Measurements from ENCODE around the gene GSTK1. TPM values are rescaled to one million over a fixed set of nuclear protein-coding genes. Genes with fewer than 3 reads are reported as not detected.

GSTK1 gene
- polyA plus RNA-seq, 1 donor (not counting 4 experiments of a cell fraction or from before 2014, with no cell fraction given), result 133 TPM

- Histone ChIP-seq H3K4me1 (ENCODE audit: control insufficient read depth, extremely low read depth, insufficient read depth, low read length) (peaks cover 7% of the 10 kb centered on the region), H3K4me2 (ENCODE audit: control insufficient read depth, extremely low read depth, insufficient read depth, low read depth, low read length) (no peak overlapping the region), H3K9me3 (ENCODE audit: control insufficient read depth, low read depth, low read length) (no peaks in the 10 kb centered on the region), H4K20me1 (ENCODE audit: control insufficient read depth, extremely low read depth, insufficient read depth, low read length) (no peaks in the 10 kb centered on the region), H3K36me3 (ENCODE audit: control insufficient read depth in 2 of 2, extremely low read depth in 1 of 2, insufficient read depth in 2 of 2, low read length in 2 of 2) (peaks cover 31 to 46% of the 10 kb centered on the region in 2 experiments), H3K79me2 (ENCODE audit: control insufficient read depth, insufficient read depth, low read length) (peaks cover 3% of the 10 kb centered on the region), H3K9me1 (ENCODE audit: control insufficient read depth, extremely low read depth, insufficient read depth, low read length) (peaks cover 2% of the 10 kb centered on the region), H3K27ac (ENCODE audit: control insufficient read depth, insufficient read depth, low read length) (no peak overlapping the region), H3K27me3 (ENCODE audit: control insufficient read depth, extremely low read depth, insufficient read depth, low read length) (no peaks in the 10 kb centered on the region), H3K9ac (ENCODE audit: control insufficient read depth, extremely low read depth, insufficient read depth, low read length) (no peak overlapping the region), H2AFZ (ENCODE audit: control insufficient read depth, low read length) (no peak overlapping the region), H3K4me3 (ENCODE audit: control insufficient read depth in 2 of 3, extremely low read depth in 1 of 3, insufficient read depth in 2 of 3, low read depth in 1 of 3, low read length in 3 of 3) (no peak overlapping the region)
- dilution Hi-C loops (cut with MboI; ENCODE audit: extremely low pct_ligation_motif_present, low sequenced_read_pairs), result no loop called here
- TF ChIP-seq EZH2 (IDR thresholded peaks at IDR 0.05; ENCODE audit: low read length), result no peak
- no peak for TF ChIP-seq CTCF (optimal IDR thresholded peaks at IDR 0.05 in 1 of 3, IDR thresholded peaks at IDR 0.05 in 1 of 3, conservative IDR thresholded peaks at IDR 0.05 in 1 of 3; ENCODE audit: extremely low read depth in 1 of 3, insufficient read depth in 2 of 3, low read length in 3 of 3)
- no peak for DNase-seq (ENCODE audit: low read depth, low spot score)
- FAIRE-seq, result no peak
These were observed 36.1 kb downstream of the GSTK1 start for GRCh38 chr7:143299346-143299745.

- Histone ChIP-seq H3K9me1 (ENCODE audit: control insufficient read depth, extremely low read depth, insufficient read depth, low read length) (no peaks in the 10 kb centered on the region), H3K36me3 (ENCODE audit: control insufficient read depth in 2 of 2, extremely low read depth in 1 of 2, insufficient read depth in 2 of 2, low read length in 2 of 2) (peaks cover 32 to 46% of the 10 kb centered on the region in 2 experiments), H3K9me3 (ENCODE audit: control insufficient read depth, low read depth, low read length) (no peaks in the 10 kb centered on the region), H3K4me1 (ENCODE audit: control insufficient read depth, extremely low read depth, insufficient read depth, low read length) (peaks cover 7% of the 10 kb centered on the region), H3K27ac (ENCODE audit: control insufficient read depth, insufficient read depth, low read length) (no peak overlapping the region), H4K20me1 (ENCODE audit: control insufficient read depth, extremely low read depth, insufficient read depth, low read length) (no peaks in the 10 kb centered on the region), H3K79me2 (ENCODE audit: control insufficient read depth, insufficient read depth, low read length) (no peaks in the 10 kb centered on the region), H3K9ac (ENCODE audit: control insufficient read depth, extremely low read depth, insufficient read depth, low read length) (no peak overlapping the region), H3K4me3 (ENCODE audit: control insufficient read depth in 2 of 3, extremely low read depth in 1 of 3, insufficient read depth in 2 of 3, low read depth in 1 of 3, low read length in 3 of 3) (no peak overlapping the region), H3K4me2 (ENCODE audit: control insufficient read depth, extremely low read depth, insufficient read depth, low read depth, low read length) (no peak overlapping the region), H2AFZ (ENCODE audit: control insufficient read depth, low read length) (no peak overlapping the region), H3K27me3 (ENCODE audit: control insufficient read depth, extremely low read depth, insufficient read depth, low read length) (no peaks in the 10 kb centered on the region)
- TF ChIP-seq CTCF (optimal IDR thresholded peaks at IDR 0.05 in 1 of 3, IDR thresholded peaks at IDR 0.05 in 1 of 3, conservative IDR thresholded peaks at IDR 0.05 in 1 of 3; ENCODE audit: extremely low read depth in 1 of 3, insufficient read depth in 2 of 3, low read length in 3 of 3) (peak; percentile 67 to 87 (median 77)), EZH2 (IDR thresholded peaks at IDR 0.05; ENCODE audit: low read length) (no peak)
- FAIRE-seq, result no peak
- dilution Hi-C loops (cut with MboI; ENCODE audit: extremely low pct_ligation_motif_present, low sequenced_read_pairs), result no loop called here
- no peak for DNase-seq (ENCODE audit: low read depth, low spot score)
These were observed 36.6 kb downstream of the GSTK1 start for GRCh38 chr7:143299840-143300239.
